GM18867 (cell line): ENCODE data around the gene MICAL3.
"Not testable (repeated sequence)": the region's sequence is repeated elsewhere in the genome, so short reads cannot be mapped to it uniquely, and the experiment has no call there.

Experiments
- ATAC-seq: cut with Tn5 transposase; IDR thresholded peaks from one replicate; pipeline ENCODE4 v1.9.1; 2021; ENCODE audit warnings: mild to moderate bottlenecking, moderate library complexity; ENCODE audit not compliant: unreplicated experiment

MICAL3 gene

DNA sequence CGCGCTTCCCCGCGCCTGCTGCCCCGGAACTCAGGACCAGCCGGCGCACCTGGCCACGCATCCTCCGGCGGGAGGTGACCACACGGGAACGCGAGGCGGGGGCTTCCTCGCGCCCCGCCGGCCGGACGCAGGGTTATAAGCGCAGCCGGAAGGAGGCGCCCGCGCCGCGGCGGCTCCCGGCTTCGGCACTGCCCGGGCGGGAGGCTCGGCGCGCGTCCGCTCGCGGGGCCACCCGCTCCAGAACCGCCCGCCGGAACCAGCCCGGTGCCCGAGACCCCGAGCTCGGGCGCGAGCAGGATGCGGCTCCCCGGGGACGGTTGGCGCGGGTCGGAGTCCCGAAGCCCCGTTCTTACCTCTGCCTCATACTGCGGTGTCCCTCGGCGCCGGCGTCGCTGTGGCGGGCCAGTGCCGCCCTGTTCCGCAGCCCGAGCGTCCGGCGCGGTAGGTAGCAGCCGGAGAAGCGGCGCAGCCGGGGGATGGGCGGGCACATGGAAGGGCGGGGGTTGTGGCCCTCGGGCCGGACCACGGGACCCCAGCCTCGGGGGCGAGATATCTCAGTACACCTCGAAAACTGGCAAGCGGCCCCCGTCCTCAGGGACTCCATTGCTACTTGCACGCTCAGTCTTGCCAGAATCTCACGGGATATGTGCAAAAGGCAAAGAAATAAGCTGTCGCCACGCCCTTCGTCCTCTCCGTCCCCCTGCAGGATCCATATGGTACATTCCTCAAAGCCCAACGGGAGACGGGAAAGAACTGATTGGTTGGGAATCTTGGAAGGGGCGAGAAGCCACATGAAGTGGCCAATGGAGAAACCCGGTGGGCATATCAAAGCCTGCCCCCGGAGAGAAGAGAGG lies 23.1 kb downstream of the MICAL3 start:
- ATAC-seq: no peak

DNA sequence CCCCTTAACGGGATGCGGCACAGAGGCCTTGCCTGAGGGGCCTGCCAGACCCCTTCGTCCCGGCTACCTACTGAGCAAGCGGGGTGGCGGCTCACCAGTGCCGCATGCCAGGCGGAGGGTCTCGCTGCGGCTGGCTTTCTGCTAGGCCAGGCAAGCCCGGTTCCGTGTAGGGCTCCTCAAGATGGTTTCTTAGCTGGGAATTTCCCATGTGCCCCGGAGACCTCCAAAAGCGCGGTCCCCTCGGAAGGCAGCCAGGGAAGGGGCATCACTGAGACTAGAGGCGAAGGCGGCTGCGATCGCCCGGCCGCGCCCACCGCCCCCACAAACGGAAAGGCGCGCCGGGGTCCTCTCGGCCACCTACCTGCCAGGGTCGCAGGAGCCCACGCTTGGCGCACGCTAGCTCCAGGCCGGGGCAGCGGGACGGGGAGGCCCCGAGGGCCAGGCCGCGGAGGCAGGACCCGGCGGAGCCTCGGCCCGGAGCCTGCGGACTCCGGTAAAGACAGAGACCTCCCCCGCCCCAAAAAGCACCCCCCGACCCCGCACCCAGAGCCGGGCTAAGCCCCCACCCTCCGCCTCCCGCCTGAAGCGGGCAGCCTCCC lies 23.8 kb downstream of the MICAL3 start:
- ATAC-seq: no peak

DNA sequence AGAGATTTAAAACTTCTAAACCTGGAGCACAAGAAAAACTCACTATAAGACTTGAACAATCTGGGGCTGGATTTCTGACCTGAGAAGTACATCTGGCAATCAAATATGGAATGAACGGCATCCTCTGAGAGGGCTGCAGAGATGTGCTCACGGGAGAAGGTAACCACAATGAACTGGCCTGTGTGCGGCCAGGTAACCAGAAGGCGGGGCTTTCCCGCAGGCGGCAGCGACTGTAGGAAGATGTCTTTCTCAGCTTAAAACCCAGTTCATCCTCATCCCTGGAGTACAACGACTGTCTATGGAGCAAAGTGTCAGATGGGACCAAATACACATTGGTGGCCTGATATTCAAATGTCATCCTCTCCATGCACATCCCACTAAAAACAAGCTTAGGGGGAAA lies 24.5 kb downstream of the MICAL3 start:
- ATAC-seq: no peak

DNA sequence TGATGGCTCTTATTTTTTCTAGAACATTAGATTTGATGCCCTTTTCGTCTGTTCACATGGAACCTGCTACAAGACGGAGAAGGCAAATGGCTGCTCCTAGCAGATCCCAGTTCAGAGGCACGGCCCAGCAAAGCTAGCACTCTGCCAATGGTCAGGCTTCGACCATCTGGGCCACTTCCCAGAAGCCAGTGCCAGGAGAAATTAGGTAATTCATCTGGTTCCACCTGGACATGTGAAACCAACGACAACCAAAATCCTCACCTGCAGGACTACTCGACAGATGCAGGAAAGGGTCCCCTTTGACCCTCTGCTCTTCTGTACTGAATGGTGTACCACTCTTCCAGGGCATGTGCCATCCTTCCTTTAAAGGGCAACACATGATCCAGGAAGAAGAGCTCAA lies 25.4 kb downstream of the MICAL3 start:
- no peak for ATAC-seq

DNA sequence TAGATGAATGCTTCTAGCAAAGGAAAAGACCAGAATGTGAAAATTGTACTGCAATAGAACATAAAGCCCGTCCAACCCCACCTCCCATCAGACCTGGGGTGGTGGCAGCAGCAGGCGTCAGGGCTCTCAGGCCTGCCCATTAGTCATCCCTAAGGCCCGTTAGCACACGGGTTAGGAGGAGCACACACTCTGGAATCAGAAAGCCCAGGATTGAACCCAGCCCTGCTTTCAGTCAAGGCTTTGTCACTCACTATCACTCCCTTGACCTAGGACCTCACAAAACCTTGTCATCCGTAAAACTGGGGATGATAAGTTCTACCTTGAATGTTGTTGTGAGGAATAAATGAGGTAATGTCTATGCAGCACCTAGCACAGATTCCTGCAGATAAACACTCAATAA lies 26.9 kb downstream of the MICAL3 start:
- no peak for ATAC-seq

DNA sequence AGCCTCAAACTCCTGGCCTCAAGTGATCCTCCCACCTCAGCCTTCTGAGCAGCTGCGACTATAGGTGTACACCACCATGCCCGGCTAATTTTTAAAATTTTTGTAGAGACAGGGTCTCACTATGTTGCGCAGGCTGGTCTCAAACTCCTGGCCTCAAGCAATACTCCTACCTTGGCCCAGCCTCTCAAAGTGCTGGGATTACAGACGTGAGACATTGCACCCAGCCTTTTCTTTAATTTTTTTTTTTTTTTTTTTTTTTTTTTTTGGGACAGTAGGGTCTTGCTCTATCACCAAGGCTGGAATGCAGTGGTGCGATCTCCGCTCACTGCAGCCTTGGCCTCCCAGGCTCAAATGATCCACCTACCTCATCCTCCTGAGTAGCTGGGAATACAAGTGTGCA lies 29.1 kb downstream of the MICAL3 start:
- not testable (repeated sequence) for ATAC-seq

DNA sequence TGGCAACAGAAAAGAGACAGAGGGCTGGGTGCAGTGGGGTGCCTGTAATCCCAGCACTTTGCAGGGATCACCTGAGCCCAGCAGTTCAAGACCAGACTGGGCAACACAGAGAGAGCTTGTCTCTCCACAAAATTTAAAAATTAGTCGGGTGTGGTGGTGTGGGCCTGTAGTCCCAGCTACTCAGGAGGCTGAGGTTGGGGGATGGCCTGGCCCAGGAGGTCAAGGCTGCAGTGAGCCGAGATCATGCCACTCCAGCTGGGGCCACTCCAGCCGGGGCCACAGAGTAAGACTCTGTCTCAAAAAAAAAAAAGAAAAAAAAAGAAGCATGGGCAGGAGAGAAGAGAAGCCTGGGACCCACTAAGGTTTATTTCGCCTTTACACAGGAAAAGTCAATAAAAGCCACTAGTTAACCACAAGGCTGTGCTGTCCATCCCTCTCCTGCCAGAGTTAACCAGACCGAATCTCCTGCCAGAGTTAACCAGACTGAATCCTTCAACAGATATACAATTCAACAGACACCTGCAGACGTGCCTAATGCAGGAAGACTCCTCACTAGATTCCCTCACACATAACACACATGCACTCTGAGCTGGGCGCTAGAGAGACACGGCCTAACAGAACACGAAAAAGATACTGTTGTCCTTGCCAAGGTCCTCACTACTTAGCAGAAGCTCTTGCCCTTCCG lies 29.8 kb downstream of the MICAL3 start:
- ATAC-seq: no peak

DNA sequence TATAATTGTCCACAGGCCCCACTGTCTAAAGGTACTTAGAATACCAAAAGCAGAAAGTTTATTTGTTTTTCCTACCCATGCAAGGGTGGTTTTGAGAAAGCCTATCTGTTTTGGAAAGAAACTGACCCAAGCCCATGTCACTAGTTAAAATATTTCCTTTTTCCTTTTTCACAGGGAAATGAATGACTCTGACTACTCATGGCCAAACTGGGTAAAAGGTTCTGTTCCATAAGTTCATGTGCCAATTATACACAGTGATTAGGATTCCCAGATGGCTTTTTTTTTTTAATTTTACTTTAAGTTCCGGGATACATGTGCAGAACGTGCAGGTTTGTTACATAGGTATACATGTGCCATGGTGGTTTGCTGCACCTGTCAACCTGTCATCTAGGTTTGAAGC lies 31.4 kb downstream of the MICAL3 start:
- not testable (repeated sequence) for ATAC-seq

DNA sequence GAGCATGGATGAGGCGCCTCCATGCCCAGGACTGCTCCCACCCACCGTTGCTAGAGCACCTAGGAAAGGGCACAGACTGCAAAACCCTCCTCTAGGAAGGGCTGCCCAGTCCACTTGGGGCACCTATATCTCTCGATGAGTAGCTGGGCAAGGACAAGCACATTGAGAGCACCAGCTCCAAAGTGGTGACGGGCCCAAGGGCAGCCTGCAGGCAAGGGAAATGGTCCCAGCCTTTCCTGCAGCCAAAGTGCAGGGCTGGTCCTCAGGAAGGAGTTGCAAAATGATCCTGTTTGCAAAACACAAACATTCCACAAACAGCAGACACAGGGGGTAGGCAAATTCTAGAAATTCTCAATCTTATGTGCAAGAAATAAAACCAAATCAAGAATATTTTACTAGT lies 32.4 kb downstream of the MICAL3 start:
- ATAC-seq: not testable (repeated sequence)

DNA sequence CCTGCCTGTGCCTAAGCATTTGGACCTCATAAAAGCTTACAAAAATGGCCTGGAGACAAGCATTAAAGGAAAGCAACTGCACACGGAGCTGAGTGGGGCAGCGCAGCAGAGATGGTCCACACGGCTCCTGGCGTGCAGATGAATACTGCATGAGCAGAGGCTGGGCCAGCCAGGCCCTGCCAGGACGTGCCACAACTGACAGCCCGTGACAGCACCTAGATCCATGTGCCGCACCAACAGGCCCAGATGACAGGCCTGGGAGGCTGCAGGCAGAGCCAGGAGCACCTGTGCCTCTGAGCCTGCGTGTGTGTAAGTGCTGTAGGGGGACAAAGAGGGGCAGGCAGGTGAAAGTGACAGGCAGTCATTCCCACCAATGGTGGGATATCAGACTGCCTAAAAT lies 33.4 kb downstream of the MICAL3 start:
- ATAC-seq: no peak

DNA sequence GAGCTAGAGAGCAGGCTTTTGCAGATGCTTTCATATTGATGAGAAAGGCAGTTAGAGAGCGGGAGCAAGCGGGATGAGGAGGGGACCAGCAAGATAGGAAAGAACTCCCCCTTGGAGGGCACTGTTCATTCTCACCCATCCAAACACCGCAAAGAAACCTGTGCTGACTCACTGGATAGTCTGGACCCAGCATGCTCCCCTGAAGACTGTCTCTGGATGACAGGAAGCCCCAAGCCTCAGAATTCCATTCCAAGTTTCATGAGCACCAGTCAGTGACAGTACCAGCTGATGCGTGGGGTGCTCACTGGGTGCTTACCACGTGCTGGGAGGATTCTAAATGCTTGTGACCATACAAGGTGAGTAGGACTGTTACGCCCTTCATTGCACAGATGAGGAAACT lies 34.2 kb downstream of the MICAL3 start:
- ATAC-seq: no peak

DNA sequence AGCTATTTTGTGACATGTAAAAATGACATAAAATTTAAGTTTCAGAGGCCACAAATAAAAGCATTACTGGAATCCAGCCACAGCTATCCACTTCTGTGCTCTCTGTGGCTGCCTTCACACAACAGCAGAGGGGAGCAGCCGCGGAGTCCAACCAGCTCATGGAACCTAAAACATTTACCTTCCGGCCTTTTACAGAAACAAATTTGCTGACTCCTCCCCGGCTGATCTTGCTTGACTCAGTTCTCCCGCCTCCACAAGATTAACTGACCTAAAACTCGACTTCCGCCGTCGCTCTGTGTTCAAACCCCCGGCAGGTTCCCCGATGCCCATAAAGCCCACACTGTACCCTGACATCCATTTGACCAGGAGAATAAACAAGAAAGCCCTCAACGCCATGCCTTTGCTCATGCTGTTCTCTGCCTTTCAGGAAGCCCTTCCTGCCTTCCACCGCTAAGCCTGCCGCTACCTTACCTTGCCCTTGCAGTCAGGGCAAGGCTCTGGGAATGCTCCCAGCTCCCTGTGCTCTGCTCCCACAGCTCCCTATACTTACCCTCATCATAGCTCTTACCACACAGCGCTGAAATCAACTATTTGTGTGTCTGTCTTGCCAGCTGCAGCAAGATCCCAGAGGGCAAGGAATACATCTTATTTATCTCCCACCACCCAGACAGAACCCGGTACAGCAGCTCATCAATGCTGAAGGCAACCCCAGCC lies 35.4 kb downstream of the MICAL3 start:
- no peak for ATAC-seq

DNA sequence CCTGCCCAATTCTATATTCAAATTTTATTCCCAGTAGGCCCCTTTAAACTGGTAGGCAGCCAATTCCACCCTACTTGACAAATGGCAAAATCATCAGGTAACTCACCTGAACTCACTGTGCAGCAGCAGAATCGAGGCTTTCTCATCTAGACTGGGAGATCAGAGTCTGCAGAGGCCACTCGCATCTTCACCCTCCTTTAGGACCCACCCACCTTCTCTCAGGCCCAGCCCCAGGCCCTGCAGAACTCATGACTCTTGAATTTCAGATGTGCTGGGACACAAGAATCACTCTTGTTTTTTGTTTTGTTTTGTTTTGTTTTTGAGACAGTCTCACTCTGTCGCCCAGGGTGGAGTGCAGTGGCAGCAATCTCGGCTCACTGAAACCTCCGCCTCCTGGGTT lies 38.8 kb downstream of the MICAL3 start:
- ATAC-seq: no peak

DNA sequence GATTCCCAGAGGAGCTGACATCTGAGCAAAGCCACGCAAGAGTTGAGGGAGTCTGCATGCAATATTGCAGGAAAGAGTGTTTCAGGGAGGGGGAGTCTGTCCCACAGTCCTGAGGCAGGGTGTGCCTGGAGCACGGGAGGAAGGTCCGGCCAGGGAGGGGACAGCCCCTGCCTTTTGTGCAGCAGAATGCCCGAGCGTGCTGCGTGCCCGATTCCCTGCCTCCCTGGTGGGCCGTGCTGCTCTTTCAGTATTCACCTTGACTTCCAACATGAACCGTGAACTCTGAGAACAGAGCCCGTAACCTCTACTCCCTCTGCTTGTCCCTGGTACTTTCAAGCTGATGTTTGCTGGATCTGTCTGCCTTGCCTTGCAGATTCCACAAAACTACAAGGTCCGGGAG lies 39.3 kb downstream of the MICAL3 start:
- ATAC-seq: not testable (repeated sequence)

DNA sequence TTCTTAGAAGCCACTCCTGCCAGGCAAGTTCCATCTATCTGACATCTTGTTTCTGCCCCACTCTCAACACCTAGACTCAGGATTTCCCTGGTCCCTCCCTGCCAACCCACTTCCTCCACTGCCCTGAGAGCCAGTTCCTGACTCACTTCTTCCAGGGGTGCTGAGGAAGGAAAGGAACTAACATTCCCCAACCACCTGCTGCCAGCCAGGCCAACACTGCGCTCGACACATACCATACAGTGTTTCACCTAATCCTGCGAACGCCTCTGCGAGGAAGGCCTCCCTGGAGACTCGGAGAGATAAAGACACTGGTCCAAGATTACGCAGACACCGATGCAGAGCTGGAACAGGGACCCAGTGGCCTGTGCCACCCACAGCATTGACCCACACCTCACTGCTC lies 40.2 kb downstream of the MICAL3 start:
- no peak for ATAC-seq

DNA sequence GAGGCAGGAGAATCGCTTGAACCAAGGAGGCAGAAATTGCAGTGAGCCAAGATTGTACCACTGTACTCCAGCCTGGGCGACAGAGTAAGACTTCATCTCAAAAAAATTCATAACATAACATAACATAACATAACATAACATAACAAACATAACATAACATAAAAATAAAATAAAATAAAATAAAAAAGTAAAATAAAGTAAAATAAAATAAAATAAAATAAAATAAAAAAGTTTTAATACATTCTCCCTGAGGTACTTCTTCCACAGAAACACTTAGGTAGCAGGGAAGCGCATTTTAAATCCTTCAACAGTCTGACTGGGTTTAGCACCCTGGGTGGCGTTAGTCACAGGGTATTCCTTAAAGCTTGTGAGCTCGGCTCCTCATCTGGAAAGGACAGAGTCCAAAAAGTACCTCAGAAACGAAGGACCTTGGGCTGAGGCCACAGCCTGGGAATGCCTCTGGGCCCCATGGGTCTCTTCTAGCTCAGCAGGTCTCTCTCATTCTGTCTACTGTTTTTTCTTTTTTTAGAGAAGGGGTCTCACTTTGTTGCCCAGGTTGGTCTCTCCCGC lies 41.7 kb downstream of the MICAL3 start:
- ATAC-seq: no peak

DNA sequence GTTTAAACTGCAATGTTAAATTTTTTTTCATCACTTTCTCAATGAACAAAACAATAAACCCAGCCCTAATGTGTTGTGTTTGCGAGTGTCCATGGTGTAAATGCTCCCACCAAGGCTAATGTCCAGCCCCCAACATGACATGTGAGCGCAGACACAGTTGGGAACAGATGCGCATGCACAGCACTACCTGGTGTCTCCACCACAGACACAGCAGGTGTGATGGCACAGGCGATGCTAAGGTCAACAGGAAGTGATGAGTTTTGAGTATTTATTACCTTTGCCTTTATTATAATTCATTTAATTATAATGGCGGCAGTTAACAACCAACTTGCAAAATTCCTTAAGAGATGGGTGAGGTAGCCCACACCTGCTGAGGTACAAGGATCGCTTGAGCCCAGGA lies 42.9 kb downstream of the MICAL3 start:
- ATAC-seq: no peak

DNA sequence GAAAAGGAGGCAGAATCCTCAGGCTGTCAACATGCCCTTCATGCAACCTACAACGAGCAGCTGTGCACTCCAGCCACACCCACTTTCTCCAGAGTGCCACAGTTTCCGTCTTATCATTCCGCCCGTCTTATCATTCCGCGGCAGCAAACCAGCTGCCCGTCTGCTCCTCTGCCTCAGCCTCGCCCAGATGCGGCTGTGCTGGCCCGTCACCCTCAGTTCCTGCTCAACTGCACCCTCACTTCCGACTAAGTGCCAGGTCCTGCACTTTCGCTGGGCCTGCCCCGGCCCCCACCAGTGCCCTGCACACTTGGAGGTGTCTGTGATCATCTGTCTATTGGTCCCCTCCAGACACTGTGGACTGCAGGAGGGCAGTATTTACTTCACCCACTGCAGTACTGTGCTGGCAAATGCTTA lies 43.7 kb downstream of the MICAL3 start:
- no peak for ATAC-seq

DNA sequence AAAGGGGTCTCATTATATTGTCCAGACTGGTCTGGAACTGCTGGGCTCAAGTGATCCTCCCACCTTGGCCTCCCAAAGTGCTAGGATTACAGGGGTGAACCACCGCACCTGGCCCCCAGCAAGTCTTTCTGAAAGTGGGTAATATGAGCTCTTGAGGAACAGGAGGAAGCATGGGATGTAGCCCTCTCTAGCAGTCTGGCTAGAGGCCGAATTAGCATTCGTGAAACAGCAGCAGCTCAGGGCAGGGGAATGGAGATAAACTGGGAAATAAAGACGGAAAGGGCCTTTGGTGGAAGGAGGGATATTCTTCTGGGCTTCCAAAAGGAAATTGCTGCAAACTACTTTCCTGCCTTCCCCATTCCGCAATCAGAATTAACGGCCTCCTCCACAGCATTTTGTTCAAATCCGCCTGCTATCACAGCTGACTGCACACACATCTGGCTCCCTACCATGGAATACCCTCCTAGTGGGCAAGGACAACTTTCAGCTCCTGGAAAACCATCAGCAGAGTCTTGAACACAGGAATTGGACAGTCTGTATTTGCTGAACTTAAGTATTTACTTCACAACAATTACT lies 44.3 kb downstream of the MICAL3 start:
- ATAC-seq: no peak

DNA sequence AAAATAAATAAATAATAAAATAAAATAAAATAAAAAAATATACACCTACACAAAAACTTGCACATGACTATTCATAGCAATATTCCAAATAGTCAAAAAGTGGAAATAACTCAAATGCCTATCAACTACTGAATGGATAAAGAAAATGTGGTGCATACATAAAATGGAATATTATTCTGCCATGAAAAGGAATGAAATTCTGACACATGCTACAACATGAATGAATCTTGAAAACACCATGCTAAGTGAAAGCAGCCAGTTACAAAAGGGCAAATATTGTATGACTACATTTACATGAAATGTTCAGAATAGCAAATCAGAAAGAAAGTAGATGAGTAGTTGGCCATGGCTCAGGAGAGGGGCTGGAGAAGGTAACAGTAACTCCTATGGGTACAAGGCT lies 46.3 kb downstream of the MICAL3 start:
- no peak for ATAC-seq

DNA sequence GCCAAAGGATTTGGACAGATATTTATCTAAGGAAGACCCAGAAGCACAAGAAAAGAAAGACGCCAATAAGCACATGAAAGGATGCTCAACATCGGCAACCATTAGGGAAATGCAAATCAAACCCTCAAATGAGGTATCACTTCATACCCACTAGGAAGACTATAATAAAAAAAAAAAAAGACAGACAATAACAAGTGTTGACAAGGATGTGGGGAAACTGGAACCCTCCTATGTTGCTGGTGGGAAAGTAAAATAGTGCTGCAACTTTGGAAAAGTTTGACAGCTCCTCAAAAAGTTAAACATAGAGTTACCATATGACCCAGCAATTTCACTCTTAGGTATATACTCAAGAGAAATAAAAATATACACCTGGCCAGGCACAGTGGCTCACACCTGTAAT lies 47.0 kb downstream of the MICAL3 start:
- no peak for ATAC-seq
